ENCODE measurements around the gene PPP4R4. TPM values are rescaled to one million over a fixed set of nuclear protein-coding genes. Genes with fewer than 3 reads are reported as not detected.
"Not testable (repeated sequence)": the region's sequence is repeated elsewhere in the genome, so short reads cannot be mapped to it uniquely, and the experiment has no call there.

PPP4R4 gene
- total RNA-seq, 2 experiments from 2014 or later, result 1.4 to 1.8 TPM

- POLR2A ChIA-PET, result no interaction called here
- CTCF ChIA-PET, result interaction anchor here (2.9 kb wide), 1 partner anchor 10 kb away, joined by 6 read pairs; no protein-coding TSS in a partner anchor
Observed at GRCh38 chr14:94142836-94143235, 31.3 kb upstream of the PPP4R4 start.

- POLR2A ChIA-PET, result no interaction called here
- CTCF ChIA-PET, result interaction anchor here (2.9 kb wide), 1 partner anchor 10 kb away, joined by 6 read pairs; no protein-coding TSS in a partner anchor
Observed at GRCh38 chr14:94143239-94143638, 30.9 kb upstream of the PPP4R4 start.

- CTCF ChIA-PET, result no interaction called here
- POLR2A ChIA-PET, result no interaction called here
Observed at GRCh38 chr14:94143711-94144110, 30.4 kb upstream of the PPP4R4 start.

- ChIA-PET POLR2A (no interaction called here), CTCF (interaction anchor here (0.8 to 1.8 kb wide), 2 partner anchors 8 to 108 kb away, joined by 4 to 8 read pairs; no protein-coding TSS in a partner anchor)
Observed at GRCh38 chr14:94144765-94145164, 29.4 kb upstream of the PPP4R4 start.

- CTCF ChIA-PET, result interaction anchor here (0.7 to 1.8 kb wide), 3 partner anchors 9 to 207 kb away, joined by 3 to 8 read pairs (median 4); no protein-coding TSS in a partner anchor
- POLR2A ChIA-PET, result interaction anchor here (0.6 kb wide), 1 partner anchor 208 kb away, joined by 3 read pairs; no protein-coding TSS in a partner anchor
Observed at GRCh38 chr14:94145902-94146527, 28.1 kb upstream of the PPP4R4 start.

- ChIA-PET POLR2A (no interaction called here), CTCF (interaction anchor here (0.9 to 1.3 kb wide), 3 partner anchors 11 to 213 kb away, joined by 3 to 6 read pairs (median 3); no protein-coding TSS in a partner anchor)
Observed at GRCh38 chr14:94152676-94153075, 21.4 kb upstream of the PPP4R4 start.

- POLR2A ChIA-PET, result no interaction called here
- CTCF ChIA-PET, result interaction anchor here (1.3 kb wide), 1 partner anchor 12 kb away, joined by 6 read pairs; no protein-coding TSS in a partner anchor
Observed at GRCh38 chr14:94153750-94154342, 20.3 kb upstream of the PPP4R4 start.

GRCh38 chr14:94156143-94156542, 18.0 kb upstream of the PPP4R4 start:
- CTCF ChIA-PET, POLR2A ChIA-PET: not testable (repeated sequence)

GRCh38 chr14:94157197-94157596, 16.9 kb upstream of the PPP4R4 start:
- ChIA-PET POLR2A (interaction anchor here (1.3 kb wide), 1 partner anchor 16 kb away, joined by 3 read pairs; no protein-coding TSS in a partner anchor), CTCF (interaction anchor here (1.1 to 1.5 kb wide), 3 partner anchors 18 to 217 kb away, joined by 3 to 5 read pairs (median 4); no protein-coding TSS in a partner anchor)

- POLR2A ChIA-PET, result interaction anchor here (0.9 to 1.3 kb wide), 2 partner anchors 15 to 17 kb away, joined by 3 to 4 read pairs; no protein-coding TSS in a partner anchor
- CTCF ChIA-PET, result interaction anchor here (1.5 kb wide), 1 partner anchor 22 kb away, joined by 5 read pairs; no protein-coding TSS in a partner anchor
Observed at GRCh38 chr14:94158239-94158883, 15.8 kb upstream of the PPP4R4 start.

GRCh38 chr14:94161058-94161457, 13.1 kb upstream of the PPP4R4 start:
- CTCF ChIA-PET, result no interaction called here
- POLR2A ChIA-PET, result no interaction called here

- CTCF ChIA-PET, result interaction anchor here (1.3 kb wide), 1 partner anchor 222 kb away, joined by 3 read pairs; no protein-coding TSS in a partner anchor
- POLR2A ChIA-PET, result no interaction called here
Observed at GRCh38 chr14:94161981-94162380, 12.1 kb upstream of the PPP4R4 start.

GRCh38 chr14:94162466-94162865, 11.7 kb upstream of the PPP4R4 start:
- ChIA-PET POLR2A (no interaction called here), CTCF (interaction anchor here (1.3 kb wide), 1 partner anchor 223 kb away, joined by 3 read pairs; no protein-coding TSS in a partner anchor)

- POLR2A ChIA-PET, result no interaction called here
- CTCF ChIA-PET, result interaction anchor here (0.9 kb wide), 1 partner anchor 12 kb away, joined by 3 read pairs; no protein-coding TSS in a partner anchor
Observed at GRCh38 chr14:94163796-94164195, 10.3 kb upstream of the PPP4R4 start.

GRCh38 chr14:94164685-94165431, 9.3 kb upstream of the PPP4R4 start:
- CTCF ChIA-PET, result interaction anchor here (1.0 kb wide), 1 partner anchor 28 kb away, joined by 3 read pairs; no protein-coding TSS in a partner anchor
- POLR2A ChIA-PET, result no interaction called here

- CTCF ChIA-PET, result interaction anchor here (1.0 kb wide), 1 partner anchor 29 kb away, joined by 3 read pairs; no protein-coding TSS in a partner anchor
- POLR2A ChIA-PET, result no interaction called here
Observed at GRCh38 chr14:94165744-94166143, 8.4 kb upstream of the PPP4R4 start.

- ChIA-PET CTCF (interaction anchor here (1.0 kb wide), 1 partner anchor 11 kb away, joined by 3 read pairs; no protein-coding TSS in a partner anchor), POLR2A (no interaction called here)
Observed at GRCh38 chr14:94170136-94170535, 4.0 kb upstream of the PPP4R4 start.

- ChIA-PET POLR2A (no interaction called here), CTCF (interaction anchor here (1.0 to 1.1 kb wide), 2 partner anchors 10 to 11 kb away, joined by 3 read pairs; no protein-coding TSS in a partner anchor)
Observed at GRCh38 chr14:94171208-94171607, 2.9 kb upstream of the PPP4R4 start.

- POLR2A ChIA-PET, result no interaction called here
- CTCF ChIA-PET, result no interaction called here
Observed at GRCh38 chr14:94172545-94172944, 1.6 kb upstream of the PPP4R4 start.
